Activated T-cell treated with anti-CD3 and anti-CD28 coated beads, Interleukin-2, amount 50 U/mL, for 1 hour (primary cell): ENCODE results near the gene ALKBH6.
A peak's percentile ranks its signal among the peaks of the same experiment; 100 is the strongest.
"Not testable (repeated sequence)": the region's sequence is repeated elsewhere in the genome, so short reads cannot be mapped to it uniquely, and the experiment has no call there.

ENCODE experiments used
- DNase-seq: peaks from one replicate; pipeline ENCODE4 v3.0.0-alpha.2; 2020

ALKBH6 gene

DNA sequence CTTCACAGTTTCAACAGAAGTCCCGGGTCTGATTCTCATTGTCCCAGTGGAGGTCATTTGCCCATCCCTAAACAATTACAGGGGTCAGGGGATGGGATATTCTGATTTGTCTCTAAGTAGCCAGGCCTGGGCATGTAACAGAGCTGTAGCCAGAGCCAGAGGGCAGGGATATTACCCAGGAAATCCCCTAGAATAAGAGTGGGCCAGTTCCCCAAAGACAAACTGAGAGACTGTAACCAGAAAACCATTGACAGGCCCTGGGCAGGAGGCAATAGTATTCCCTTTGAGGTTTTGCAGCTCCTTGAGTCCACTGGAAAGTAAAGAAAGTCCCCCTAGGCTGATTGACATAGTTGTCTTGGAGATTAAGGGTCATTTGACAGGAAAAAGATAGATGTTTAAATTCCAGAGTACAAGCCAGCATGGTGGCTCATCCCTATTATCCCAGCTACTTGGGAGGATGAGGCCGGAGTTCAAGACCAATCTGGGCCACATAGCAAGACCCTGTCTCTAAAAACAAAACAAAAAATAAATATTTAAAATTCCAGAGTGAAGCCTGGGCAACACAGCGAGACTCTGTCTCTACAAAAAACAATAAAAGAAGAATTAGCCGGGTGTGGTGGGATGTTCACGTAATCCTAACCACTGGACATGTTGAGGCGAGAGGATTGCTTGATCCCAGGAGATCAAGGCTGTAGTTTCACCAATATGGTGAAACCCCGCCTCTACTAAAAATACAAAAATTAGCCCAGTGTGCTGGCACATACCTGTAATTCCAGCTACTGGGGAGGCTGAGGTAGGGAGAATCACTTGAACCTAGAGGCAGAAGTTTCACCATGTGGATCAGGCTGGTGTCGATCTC lies 20.9 kb downstream of the ALKBH6 start:
- no peak for DNase-seq

DNA sequence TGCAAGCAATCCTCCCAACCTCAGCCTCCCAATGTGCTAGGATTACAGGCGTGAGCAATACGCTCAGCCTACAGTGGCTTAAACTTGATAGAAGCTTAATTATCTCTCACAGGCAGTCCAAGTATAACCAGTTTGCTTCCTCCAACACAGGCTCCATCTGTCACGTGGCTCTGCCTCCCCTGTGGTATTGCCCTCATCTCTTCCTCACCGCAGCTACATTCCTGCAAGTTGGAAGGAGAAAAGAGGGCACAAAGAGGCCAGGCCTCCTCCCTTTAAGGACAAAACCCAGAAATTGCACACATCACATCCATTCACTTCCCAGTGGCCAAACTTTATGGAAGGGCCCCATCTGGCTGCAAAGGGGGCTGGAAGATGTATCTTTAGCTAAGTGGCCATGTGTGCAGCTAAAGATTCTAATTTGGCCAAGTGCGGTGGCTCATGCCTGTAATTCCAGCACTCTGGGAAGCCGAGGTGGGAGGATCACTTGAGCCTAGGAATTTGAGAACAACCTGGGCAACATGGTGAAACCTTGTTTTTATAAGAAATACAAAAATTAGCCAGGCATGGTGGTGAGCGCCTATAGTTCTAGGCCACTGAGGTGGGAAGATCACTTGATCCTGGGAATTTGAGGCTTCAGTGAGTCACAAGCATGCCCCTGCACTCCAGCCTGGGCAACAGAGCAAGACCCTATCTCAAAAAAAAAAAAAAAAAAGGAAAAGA lies 22.1 kb downstream of the ALKBH6 start:
- DNase-seq = no peak

DNA sequence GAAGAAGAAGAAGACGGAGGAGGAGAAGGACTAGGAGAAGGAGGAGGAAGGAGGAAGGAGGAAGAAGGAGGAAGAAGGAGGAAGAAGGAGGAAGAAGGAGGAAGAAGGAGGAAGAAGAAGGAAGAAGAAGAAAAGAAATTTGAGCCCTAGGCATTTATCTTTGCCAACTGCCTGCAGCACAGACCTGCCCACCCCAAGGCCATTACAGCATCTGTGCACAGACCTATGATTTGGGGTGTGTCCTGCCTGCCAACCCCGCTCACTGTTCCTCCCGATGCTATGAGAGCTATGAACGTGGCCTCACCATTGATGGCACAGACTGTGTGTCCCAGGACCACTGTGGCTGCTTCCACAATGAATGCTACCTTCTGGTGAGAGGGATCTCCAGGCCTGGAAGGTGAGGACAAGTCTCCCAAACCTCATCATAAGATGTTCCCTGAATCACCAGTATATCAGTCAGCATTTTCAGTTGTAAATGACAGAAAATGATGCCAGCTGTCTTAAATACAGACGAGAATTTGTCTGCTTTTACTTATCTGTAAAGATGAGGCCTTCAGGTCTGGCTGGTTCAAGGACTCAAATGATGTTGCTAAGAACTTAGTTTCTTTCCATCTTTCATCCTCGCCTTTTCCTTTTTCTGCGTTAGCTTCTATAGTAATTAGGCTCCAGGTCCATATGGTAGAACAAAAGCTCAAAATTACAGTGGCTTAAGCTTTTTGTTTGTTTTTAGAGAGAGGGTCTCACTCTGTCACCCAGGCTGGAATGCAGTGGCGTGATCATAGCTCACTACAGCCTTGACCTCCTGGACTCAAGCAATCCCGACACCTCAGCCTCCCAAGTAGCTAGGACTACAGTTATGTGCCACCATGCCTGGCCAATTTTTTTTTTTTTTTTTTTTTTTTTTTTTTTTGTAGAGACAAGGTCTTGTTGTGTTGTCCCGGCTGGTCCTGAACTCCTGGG lies 23.0 kb downstream of the ALKBH6 start:
- DNase-seq = no peak

DNA sequence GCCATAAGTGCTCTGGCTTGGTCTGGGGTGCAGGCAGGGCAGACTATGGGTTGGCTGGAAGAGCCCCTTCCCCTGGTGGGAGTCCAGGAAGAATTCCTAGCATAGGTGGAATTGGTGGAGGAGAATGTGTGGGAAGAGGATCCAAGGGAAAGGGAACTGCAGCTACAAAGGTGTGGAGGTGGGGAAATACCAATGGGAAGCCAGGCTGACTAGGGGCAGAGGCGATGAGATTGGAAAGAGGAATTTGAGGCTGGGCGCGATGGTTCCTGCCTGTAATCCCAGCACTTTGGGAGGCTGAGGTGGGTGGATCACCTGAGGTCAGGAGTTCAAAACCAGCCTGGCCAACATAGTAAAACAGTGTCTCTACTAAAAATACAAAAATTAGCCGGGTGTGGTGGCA lies 23.9 kb downstream of the ALKBH6 start:
- no peak for DNase-seq

DNA sequence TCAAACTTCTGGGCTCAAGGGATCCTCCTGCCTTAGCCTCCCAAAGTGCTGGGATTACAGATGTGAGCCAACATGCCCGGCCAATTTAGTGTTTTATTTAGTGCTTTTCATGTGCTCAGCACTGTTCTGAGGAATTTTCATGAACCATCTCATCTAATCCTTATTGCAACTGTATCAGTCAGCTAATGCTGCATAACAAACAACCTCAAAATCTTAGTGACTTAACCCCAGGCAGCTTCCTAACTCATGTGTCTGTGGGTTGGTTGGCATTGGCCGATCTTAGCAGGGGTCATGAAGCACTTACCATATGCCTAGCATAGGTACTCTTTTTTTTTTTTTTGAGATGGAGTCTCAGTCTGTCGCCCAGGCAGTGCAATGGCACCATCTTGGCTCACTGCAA lies 25.2 kb downstream of the ALKBH6 start:
- DNase-seq = no peak

DNA sequence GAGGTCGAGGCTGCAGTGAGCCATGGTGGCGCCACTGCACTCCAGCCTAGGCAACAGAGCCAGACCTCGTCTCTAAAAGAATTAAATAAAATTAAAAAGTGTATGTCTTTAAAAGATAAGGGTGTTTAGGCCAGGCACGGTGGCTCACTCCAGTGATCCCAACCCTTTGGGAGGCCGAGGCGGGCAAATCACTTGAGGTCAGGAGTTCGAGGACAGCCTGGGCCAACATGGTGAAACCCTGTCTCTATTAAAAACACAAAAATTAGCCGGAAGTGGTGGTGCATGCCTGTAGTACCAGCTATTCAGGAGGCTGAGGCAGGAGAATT lies 26.5 kb downstream of the ALKBH6 start:
- no peak for DNase-seq

DNA sequence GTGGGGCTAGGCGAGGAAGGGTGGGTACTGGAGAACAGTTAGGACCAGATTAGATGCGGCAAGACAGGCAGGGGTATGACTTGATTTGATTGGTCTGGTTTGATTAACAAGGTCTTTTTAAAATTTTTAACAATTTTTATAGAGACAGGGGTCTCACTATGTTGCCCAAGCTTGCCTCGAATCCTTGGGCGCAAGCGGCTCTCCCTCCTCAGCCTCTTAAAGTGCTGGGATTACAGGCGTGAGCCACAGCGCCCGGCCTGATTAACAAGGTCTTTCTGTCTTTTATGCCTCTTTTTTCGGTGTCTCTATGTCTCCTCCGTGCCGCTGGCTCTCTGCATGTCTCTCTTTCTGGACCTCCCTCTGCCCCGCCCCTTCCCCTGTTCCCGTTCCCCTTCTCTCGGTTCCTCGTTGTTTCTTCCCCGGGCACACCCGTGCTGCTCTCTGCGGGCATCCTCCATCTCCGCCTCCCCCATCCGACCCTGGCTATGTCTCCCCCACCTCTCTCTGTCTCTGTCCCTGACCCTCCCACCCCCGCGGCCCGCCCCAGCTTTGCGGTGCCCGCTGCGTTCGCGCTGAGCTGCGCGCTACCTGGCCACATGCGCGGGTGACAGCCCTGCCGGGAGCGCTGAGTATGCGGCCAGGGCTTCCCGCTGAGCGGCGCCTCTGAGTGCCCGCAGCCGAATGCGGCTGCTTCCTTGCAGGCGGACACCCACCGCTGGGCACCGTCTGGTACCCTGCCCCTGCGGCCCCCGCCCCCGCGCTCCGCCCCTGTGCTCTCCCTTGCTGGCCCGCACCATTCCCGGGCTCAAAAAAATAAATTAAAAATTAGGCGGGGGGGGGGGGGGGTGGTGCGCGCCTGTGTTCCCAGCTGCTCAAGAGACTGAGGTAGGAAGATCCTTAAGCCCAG lies 27.1 kb downstream of the ALKBH6 start:
- peak; percentile 28 for DNase-seq

DNA sequence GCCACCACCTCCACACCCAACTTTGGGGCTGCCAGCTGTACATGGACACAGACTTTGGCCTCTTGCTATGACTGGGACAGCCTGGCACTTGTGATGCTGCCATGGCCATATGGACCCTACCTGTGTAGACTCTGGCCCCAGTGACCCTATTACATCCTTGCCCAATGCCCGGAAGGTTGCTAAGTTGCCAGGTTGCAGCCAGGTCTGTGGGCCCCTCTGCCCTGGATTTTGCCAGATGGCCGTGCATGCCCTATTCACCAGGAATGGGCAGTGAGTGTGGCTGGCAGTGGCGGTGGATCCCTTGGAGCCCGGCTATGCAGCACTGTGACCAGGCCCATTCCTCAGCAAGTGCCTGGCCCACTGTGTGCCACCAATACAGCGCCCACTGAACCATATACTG lies 27.9 kb downstream of the ALKBH6 start:
- no peak for DNase-seq

DNA sequence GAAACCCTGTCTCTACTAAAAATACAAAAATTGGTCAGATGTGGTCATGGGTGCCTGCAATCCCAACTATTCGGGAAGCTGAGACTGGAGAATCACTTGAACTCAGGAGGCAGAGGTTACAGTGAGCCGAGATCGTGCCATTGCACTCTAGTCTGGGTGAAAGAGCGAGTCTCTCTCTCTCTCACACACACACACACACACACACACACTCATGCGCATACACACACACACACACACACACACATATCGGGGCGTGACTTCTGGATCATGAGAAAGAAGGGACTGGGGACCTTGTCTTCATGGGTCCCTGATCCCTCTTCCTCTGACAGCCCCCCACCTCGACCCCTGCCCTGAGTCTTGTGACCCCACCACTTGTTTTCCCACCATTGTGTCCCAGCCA lies 30.8 kb downstream of the ALKBH6 start:
- no peak for DNase-seq

DNA sequence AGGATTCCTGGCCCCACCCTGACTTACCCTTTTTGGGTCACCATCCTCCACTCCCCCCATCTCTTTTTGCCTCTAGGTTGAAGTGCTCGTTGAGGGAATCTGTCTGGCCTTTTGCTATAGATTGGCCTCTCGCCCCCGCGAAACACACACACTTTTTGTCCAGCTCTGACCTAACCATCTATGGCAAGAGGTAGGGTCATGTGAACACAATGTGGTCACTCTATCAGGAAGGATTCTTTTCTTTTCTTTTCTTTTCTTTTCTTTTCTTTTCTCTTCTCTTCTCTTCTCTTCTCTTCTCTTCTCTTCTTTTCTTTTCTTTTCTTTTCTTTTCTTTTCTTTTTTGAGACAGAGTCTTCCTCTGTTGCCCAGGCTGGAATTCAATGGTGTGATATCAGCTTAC lies 33.0 kb downstream of the ALKBH6 start:
- DNase-seq = not testable (repeated sequence)

DNA sequence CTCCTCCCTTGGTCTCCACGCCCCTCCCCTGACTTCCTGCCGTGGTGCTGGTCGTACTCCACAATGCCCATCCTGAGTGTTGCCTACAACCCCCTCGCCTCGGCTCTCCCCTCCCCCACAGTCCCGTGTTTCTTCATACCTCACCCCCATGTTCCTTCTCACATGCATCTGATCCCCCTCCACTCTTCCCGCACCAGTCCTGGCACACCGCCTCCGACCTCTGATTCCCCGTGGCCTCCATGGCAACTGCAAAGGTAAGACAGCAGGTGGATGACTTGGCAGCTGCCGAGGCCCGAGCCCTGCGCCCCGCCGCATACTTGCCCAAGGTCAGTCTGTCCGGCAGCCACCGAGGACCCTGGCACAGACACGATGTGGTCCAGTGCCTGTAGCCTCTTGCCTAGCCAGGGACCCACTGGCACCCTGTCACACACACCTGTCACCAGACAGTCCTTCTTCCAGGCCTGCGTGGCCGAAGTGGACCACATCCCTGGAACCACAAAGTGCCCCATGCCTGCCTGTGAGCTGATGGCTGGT lies 35.1 kb downstream of the ALKBH6 start:
- DNase-seq = no peak

DNA sequence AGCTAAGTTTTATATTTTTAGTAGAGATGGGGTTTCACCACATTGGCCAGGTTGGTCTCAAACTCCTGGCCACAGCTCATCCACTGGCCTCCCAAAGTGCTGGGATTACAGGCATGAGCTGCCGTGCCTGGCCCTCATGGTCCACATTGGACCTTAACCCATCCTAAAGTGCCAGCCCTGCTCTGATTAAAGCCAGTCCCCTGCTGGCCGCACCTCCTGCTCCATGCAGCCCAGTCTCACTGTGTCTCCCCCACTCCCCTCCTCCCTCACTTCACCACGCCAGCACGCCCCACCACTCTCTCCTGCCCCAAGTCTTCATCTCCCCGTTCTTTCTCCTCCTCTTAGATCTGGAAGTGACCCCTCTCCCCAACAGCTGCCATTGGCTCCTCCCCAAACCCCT lies 35.7 kb downstream of the ALKBH6 start:
- DNase-seq = no peak

DNA sequence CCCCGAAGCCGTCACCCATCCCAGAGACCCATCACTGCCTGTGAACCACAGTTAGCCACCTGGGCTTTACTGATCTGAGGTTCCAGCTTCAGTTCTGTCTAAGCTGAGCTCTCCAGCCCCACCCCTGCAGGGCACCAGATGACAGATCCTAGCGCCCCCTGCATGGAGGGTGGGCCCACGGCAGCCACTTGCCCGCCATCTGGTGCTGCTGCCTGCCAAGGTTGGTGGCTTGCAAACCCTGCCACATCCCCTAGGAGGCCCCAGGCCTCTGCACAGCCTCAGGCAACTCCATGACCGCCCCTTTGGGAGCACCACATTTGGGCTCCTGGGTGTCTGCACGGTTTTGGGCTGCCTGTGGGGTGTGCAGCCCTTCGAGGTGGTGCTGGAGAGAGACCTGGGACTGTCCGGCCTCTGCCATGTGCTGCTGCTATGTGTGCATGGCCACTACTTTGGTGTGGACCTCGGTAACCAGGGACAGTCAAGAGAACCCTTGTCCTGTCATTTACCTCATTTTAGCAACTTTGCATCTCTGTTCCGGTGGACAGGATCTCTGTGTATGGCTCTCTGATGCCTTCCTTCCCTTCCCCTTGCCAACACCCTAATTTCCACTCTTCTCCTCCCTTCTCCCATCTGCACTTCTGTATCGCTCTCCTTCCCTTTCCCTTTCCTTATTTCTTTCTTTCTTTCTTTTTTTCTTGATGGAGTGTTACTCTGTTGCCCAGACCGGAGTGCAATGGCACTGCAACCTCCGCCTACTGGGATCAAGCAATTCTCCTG lies 36.4 kb downstream of the ALKBH6 start:
- no peak for DNase-seq

DNA sequence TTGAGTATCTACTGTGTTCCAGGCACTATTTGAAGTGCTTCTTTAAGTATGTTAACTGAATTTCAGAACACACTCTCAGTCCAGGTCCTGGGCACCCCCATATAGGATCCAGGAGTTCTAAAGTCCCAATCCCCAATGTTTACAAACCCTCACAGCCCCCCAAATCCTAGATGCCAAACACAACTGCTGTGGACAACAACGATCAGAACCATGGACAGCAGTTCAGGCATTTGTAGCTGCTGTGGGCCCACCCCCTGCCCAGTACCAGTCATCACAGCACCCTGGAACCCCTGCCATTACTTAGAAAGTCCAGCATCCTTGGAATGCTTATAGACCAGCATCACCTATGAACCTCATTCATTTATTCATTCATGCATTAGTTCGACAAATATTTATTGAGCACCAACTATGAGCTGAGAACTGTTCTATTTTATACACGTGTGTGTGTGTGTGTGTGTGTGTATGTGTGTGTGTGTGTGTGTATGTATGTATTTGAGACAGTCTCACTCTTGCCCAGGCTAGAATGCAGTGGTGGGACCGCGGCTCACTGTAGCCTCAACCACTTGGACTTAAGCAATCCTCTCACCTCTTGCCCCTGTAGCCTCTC lies 38.3 kb downstream of the ALKBH6 start:
- DNase-seq = no peak

DNA sequence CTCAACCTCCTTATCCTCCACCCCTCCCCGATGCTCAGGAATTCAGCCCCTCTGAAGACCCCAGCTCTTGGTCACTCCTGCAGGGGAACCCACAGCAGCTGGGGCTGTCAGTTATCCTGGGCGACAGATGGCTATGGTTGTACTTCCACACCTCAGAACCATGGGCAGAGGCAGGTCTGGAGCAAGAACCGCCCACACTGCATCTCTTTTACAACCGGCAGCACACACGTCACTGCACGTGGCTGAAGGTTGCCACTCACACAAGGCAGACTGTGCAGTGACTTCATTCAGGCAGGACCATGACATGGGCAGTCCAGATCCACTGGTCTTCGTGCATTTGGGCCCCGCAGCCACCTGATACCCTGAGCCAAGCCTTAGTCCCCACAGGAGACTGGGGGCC lies 40.5 kb downstream of the ALKBH6 start:
- no peak for DNase-seq

DNA sequence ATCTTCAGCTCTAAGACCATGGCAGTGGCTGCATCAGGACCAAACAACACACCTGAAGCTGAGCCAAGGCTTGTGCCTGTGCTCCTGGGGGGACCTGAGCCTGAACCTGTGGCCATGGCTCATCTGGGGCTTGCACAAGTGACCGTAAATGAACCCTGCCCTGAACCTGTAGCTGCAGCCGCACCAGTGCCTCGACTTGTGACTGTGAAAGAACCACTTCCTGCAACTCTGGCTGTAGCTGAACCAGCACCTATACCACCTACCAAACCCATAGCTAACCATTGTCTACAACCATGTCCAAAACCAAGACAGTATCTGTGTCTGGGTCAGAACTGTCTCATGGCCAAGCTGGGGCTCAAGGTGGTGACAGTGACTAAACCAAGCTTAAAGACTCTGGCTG lies 47.2 kb downstream of the ALKBH6 start:
- DNase-seq = no peak

DNA sequence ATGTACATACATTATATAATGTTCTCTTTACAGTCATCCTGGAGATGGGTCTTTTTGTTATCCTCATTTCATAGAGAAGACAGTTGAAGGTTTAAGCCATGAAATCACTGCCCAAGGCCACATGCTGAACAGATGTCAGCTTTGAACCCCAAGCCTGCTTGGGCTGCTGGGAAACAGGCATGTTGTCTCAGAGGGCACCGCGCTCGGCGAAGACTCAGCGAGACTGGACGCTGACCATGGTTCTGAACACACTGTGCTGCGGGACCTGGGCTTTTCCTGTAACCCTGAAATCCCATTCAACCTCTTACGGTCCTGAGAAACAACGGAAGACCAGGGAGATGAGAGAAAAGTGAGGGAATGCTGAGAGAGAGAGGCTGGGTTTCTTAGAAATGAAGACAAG lies 50.5 kb downstream of the ALKBH6 start:
- DNase-seq = peak; percentile 41

DNA sequence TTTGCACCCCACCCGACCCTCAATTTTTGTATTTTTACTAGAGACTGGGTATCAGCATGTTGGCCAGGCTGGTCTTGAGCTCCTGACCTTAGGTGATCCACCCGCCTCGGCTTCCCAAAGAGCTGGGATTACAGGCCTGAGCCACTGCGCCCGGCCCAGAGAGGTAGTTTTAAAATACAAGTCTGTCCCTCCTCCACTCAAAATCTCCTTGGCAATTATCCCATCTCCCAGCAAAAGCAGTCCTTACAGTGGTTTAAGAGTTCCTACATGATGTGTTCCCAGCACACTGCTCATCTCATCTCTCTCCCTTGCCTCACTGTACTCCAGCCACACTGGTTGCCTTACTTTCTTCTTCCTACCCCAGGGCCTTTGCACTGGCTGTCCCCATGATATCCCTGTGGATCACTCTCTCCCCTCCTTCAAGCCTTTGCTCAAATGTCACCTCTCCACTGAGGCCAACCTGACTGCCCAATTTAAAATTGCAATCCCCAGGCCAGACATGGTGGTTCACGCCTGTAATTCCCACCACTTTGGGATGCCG lies 53.5 kb downstream of the ALKBH6 start:
- no peak for DNase-seq

DNA sequence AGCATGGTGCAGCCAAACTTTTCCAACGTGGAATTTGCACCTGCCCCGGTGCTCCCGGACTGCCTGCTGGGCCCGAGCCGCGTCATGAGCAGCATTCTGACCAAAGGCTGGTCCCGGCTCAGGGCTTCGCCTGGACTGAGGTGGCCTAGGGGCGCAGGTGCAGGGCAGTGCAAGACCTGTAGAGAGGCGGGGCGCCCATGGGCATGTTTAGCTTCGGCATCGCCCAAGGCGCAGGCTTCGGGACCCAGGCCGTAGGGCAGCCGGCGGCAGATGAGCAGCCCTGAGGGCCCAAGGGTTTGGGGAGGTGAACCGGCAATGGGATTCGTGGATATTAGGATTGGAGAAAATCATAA lies 54.1 kb downstream of the ALKBH6 start:
- no peak for DNase-seq
